ENCODE measurements around the gene ECM1. TPM values are rescaled to one million over a fixed set of nuclear protein-coding genes. Genes with fewer than 3 reads are reported as not detected.
A peak's percentile ranks its signal among the peaks of the same experiment; 100 is the strongest.

Gene ECM1
- not detected for polyA plus RNA-seq

GRCh38 chr1:150507912-150508864 is at the start of gene ECM1:
Gene ECM1, plus strand, starts transcription at chr1:150508109. Its CDS starts 101 bp downstream, at chr1:150508210.
- H3K36me3 Mint-ChIP-seq, result peaks cover 7 to 23% (median 8%) of the 10 kb centered on the region in 3 donors
- no peaks in the 10 kb centered on the region for H3K4me1 Mint-ChIP-seq
- H3K4me3 Mint-ChIP-seq, result no peak within 1 kb of the TSS
- H3K9me3 Mint-ChIP-seq, result no peaks in the 10 kb centered on the region
- H3K27me3 Mint-ChIP-seq (ENCODE audit: low read depth in 3 of 3), result peaks cover 0 to 2% (median 0%) of the 10 kb centered on the region in 3 donors
- H3K27ac Mint-ChIP-seq, result peak within 1 kb of the TSS in 2 of 6 donors; percentile 12 to 31
- DNase-seq, result no peak

GRCh38 chr1:150464422-150464826 is 43.5 kb upstream of the ECM1 start:
- H3K4me1 Mint-ChIP-seq, result peaks cover 0 to 2% of the 10 kb centered on the region in 2 donors
- peak overlapping the region in 2 of 6 donors; percentile 30 to 61 for H3K27ac Mint-ChIP-seq
- H3K9me3 Mint-ChIP-seq, result no peaks in the 10 kb centered on the region
- H3K27me3 Mint-ChIP-seq (ENCODE audit: low read depth in 3 of 3), result peaks cover 0 to 2% (median 0%) of the 10 kb centered on the region in 3 donors
- H3K4me3 Mint-ChIP-seq, result no peak overlapping the region
- peak; percentile 42 to 60 (median 47) for DNase-seq
- H3K36me3 Mint-ChIP-seq, result peaks cover 7 to 21% (median 16%) of the 10 kb centered on the region in 3 donors

GRCh38 chr1:150466964-150467363 is 40.9 kb upstream of the ECM1 start:
- H3K36me3 Mint-ChIP-seq, result peaks cover 26 to 33% (median 29%) of the 10 kb centered on the region in 3 donors
- DNase-seq, result no peak
- peaks cover 0 to 2% of the 10 kb centered on the region in 2 donors for H3K4me1 Mint-ChIP-seq
- H3K27me3 Mint-ChIP-seq (ENCODE audit: low read depth in 3 of 3), result peaks cover 2 to 3% (median 2%) of the 10 kb centered on the region in 3 donors
- peak overlapping the region in 1 of 6 donors; percentile 63 for H3K27ac Mint-ChIP-seq
- no peaks in the 10 kb centered on the region for H3K9me3 Mint-ChIP-seq
- no peak overlapping the region for H3K4me3 Mint-ChIP-seq

GRCh38 chr1:150469291-150469690 is 38.6 kb upstream of the ECM1 start:
- H3K36me3 Mint-ChIP-seq, result peaks cover 29 to 33% (median 31%) of the 10 kb centered on the region in 3 donors
- H3K4me1 Mint-ChIP-seq, result no peaks in the 10 kb centered on the region
- H3K27ac Mint-ChIP-seq, result no peak overlapping the region
- no peaks in the 10 kb centered on the region for H3K9me3 Mint-ChIP-seq
- DNase-seq, result no peak
- no peak overlapping the region for H3K4me3 Mint-ChIP-seq
- peaks cover 2 to 3% (median 2%) of the 10 kb centered on the region in 3 donors for H3K27me3 Mint-ChIP-seq (ENCODE audit: low read depth in 3 of 3)

GRCh38 chr1:150472601-150473200 is 35.2 kb upstream of the ECM1 start:
- H3K27ac Mint-ChIP-seq, result no peak overlapping the region
- peaks cover 18 to 23% (median 21%) of the 10 kb centered on the region in 3 donors for H3K36me3 Mint-ChIP-seq
- no peak overlapping the region for H3K4me3 Mint-ChIP-seq
- H3K4me1 Mint-ChIP-seq, result no peaks in the 10 kb centered on the region
- peaks cover 0 to 3% (median 2%) of the 10 kb centered on the region in 3 donors for H3K27me3 Mint-ChIP-seq (ENCODE audit: low read depth in 3 of 3)
- DNase-seq, result no peak
- no peaks in the 10 kb centered on the region for H3K9me3 Mint-ChIP-seq

GRCh38 chr1:150473659-150474058 is 34.2 kb upstream of the ECM1 start:
- peaks cover 3 to 4% (median 4%) of the 10 kb centered on the region in 3 donors for H3K27me3 Mint-ChIP-seq (ENCODE audit: low read depth in 3 of 3)
- peaks cover 18 to 23% (median 21%) of the 10 kb centered on the region in 3 donors for H3K36me3 Mint-ChIP-seq
- H3K4me3 Mint-ChIP-seq, result no peak overlapping the region
- no peaks in the 10 kb centered on the region for H3K9me3 Mint-ChIP-seq
- no peak for DNase-seq
- no peaks in the 10 kb centered on the region for H3K4me1 Mint-ChIP-seq
- H3K27ac Mint-ChIP-seq, result no peak overlapping the region

GRCh38 chr1:150474869-150475268 is 33.0 kb upstream of the ECM1 start:
- peaks cover 3 to 4% (median 4%) of the 10 kb centered on the region in 3 donors for H3K27me3 Mint-ChIP-seq (ENCODE audit: low read depth in 3 of 3)
- H3K4me1 Mint-ChIP-seq, result no peaks in the 10 kb centered on the region
- H3K36me3 Mint-ChIP-seq, result peaks cover 18 to 23% (median 21%) of the 10 kb centered on the region in 3 donors
- H3K4me3 Mint-ChIP-seq, result no peak overlapping the region
- H3K9me3 Mint-ChIP-seq, result no peaks in the 10 kb centered on the region
- peak overlapping the region in 1 of 6 donors; percentile 46 for H3K27ac Mint-ChIP-seq
- DNase-seq, result no peak

- no peak for DNase-seq
- Mint-ChIP-seq H3K36me3 (peaks cover 4 to 6% (median 5%) of the 10 kb centered on the region in 3 donors), H3K27ac (peak overlapping the region in 4 of 6 donors; percentile 1 to 47 (median 14)), H3K27me3 (ENCODE audit: low read depth in 3 of 3) (peaks cover 2 to 4% (median 2%) of the 10 kb centered on the region in 3 donors), H3K4me3 (no peak overlapping the region), H3K4me1 (no peaks in the 10 kb centered on the region), H3K9me3 (no peaks in the 10 kb centered on the region)
These were observed 31.2 kb upstream of the ECM1 start for GRCh38 chr1:150476754-150477153.

GRCh38 chr1:150477320-150477719 is 30.6 kb upstream of the ECM1 start:
- no peak for DNase-seq
- Mint-ChIP-seq H3K27me3 (ENCODE audit: low read depth in 3 of 3) (peaks cover 0 to 4% (median 2%) of the 10 kb centered on the region in 3 donors), H3K4me3 (no peak overlapping the region), H3K9me3 (no peaks in the 10 kb centered on the region), H3K36me3 (peaks cover 0 to 3% (median 0%) of the 10 kb centered on the region in 3 donors), H3K4me1 (no peaks in the 10 kb centered on the region), H3K27ac (peak overlapping the region in 3 of 6 donors; percentile 12 to 54 (median 37))

GRCh38 chr1:150477733-150478132 is 30.2 kb upstream of the ECM1 start:
- peak overlapping the region in 5 of 6 donors; percentile 1 to 54 (median 37) for H3K27ac Mint-ChIP-seq
- no peak for DNase-seq

GRCh38 chr1:150479370-150479769 is 28.5 kb upstream of the ECM1 start:
- H3K27ac Mint-ChIP-seq, result peak overlapping the region in 1 of 6 donors; percentile 7
- no peak overlapping the region for H3K4me3 Mint-ChIP-seq
- H3K27me3 Mint-ChIP-seq (ENCODE audit: low read depth in 3 of 3), result peaks cover 0 to 4% (median 2%) of the 10 kb centered on the region in 3 donors
- no peaks in the 10 kb centered on the region for H3K4me1 Mint-ChIP-seq
- H3K9me3 Mint-ChIP-seq, result no peaks in the 10 kb centered on the region
- H3K36me3 Mint-ChIP-seq, result no peaks in the 10 kb centered on the region
- no peak for DNase-seq

More at GRCh38 chr1:150477733-150478132, 30.2 kb upstream of the ECM1 start:
- H3K27me3 Mint-ChIP-seq (ENCODE audit: low read depth in 3 of 3), result peaks cover 0 to 4% (median 2%) of the 10 kb centered on the region in 3 donors
- H3K4me3 Mint-ChIP-seq, result no peak overlapping the region
- no peaks in the 10 kb centered on the region for H3K4me1 Mint-ChIP-seq
- no peaks in the 10 kb centered on the region for H3K9me3 Mint-ChIP-seq
- no peaks in the 10 kb centered on the region for H3K36me3 Mint-ChIP-seq

GRCh38 chr1:150479927-150480352 is 28.0 kb upstream of the ECM1 start:
- Mint-ChIP-seq H3K9me3 (no peaks in the 10 kb centered on the region), H3K27me3 (ENCODE audit: low read depth in 3 of 3) (peaks cover 0 to 4% (median 2%) of the 10 kb centered on the region in 3 donors), H3K27ac (peak overlapping the region in 1 of 6 donors; percentile 17), H3K36me3 (no peaks in the 10 kb centered on the region), H3K4me1 (no peaks in the 10 kb centered on the region), H3K4me3 (no peak overlapping the region)
- no peak for DNase-seq

GRCh38 chr1:150484431-150484830 is 23.5 kb upstream of the ECM1 start:
- no peak for DNase-seq
- peaks cover 0 to 6% (median 2%) of the 10 kb centered on the region in 3 donors for H3K27me3 Mint-ChIP-seq (ENCODE audit: low read depth in 3 of 3)
- no peak overlapping the region for H3K27ac Mint-ChIP-seq
- H3K36me3 Mint-ChIP-seq, result peaks cover 0 to 5% (median 4%) of the 10 kb centered on the region in 3 donors
- no peaks in the 10 kb centered on the region for H3K9me3 Mint-ChIP-seq
- peaks cover 17 to 28% of the 10 kb centered on the region in 2 donors for H3K4me1 Mint-ChIP-seq
- no peak overlapping the region for H3K4me3 Mint-ChIP-seq

Measured in immature natural killer cell (primary cell).